GM23338 (cell line): Measurements from ENCODE around the gene EFCAB10. TPM values are rescaled to one million over a fixed set of nuclear protein-coding genes. Genes with fewer than 3 reads are reported as not detected.
A peak's percentile ranks its signal among the peaks of the same experiment; 100 is the strongest.

Experiments
- ATAC-seq: fragments of 200-7000 bp; cut with Tn5 transposase; 3 replicates; pipeline ENCODE4 v1.9.1; 2020
- DNase-seq: peaks from one replicate; pipeline ENCODE4 v3.0.0-alpha.2; 2015; ENCODE audit warnings: low spot score
- H2AFZ ChIP-seq: fragments of 200-600 bp; sonication (generic); 2 replicates; pipeline ENCODE4 v1.8.0; 2016; ENCODE audit warnings: antibody characterized with exemption, mild to moderate bottlenecking, moderate library complexity
- H3F3A ChIP-seq: fragments of 200-600 bp; sonication (generic); replicated peaks from 2 replicates; pipeline ENCODE4 v1.8.0; 2017; ENCODE audit warnings: antibody characterized with exemption, mixed run types, low read depth
- H3K27ac ChIP-seq: fragments of 200-600 bp; sonication (generic); 2 replicates; pipeline ENCODE4 v1.6.1; 2016; ENCODE audit warnings: low read depth
- H3K27me3 ChIP-seq: fragments of 200-600 bp; sonication (generic); 2 replicates; pipeline ENCODE4 v1.8.0; 2016; ENCODE audit warnings: mild to moderate bottlenecking, mixed run types, moderate library complexity; ENCODE audit not compliant: insufficient read depth
- H3K36me3 ChIP-seq: fragments of 200-600 bp; sonication (generic); 2 replicates; pipeline ENCODE4 v1.8.0; 2016; ENCODE audit warnings: mild to moderate bottlenecking; ENCODE audit not compliant: insufficient read depth
- H3K4me1 ChIP-seq: fragments of 200-600 bp; sonication (generic); 2 replicates; pipeline ENCODE4 v1.8.0; 2016; ENCODE audit warnings: mild to moderate bottlenecking, moderate library complexity; ENCODE audit not compliant: insufficient read depth
- H3K4me2 ChIP-seq: fragments of 200-600 bp; sonication (generic); 2 replicates; pipeline ENCODE4 v1.7.1; 2017; ENCODE audit warnings: mixed run types
- H3K4me3 ChIP-seq: fragments of 200-600 bp; sonication (generic); 2 replicates; pipeline ENCODE4 v1.6.1; 2016; ENCODE audit warnings: mixed run types
- H3K79me2 ChIP-seq: fragments of 200-600 bp; sonication (generic); replicated peaks from 2 replicates; pipeline ENCODE4 v1.8.0; 2017; ENCODE audit warnings: mild to moderate bottlenecking; ENCODE audit not compliant: insufficient read depth
- H3K9me2 ChIP-seq: fragments of 200-600 bp; sonication (generic); 2 replicates; pipeline ENCODE4 v1.8.0; 2017; ENCODE audit not compliant: insufficient read depth
- H4K20me1 ChIP-seq: fragments of 200-600 bp; sonication (generic); replicated peaks from 2 replicates; pipeline ENCODE4 v1.8.0; 2017; ENCODE audit warnings: mild to moderate bottlenecking; ENCODE audit not compliant: insufficient read depth
- H3K27ac Mint-ChIP-seq: 2 replicates; pipeline ENCODE4 v1.8.0; 2020; ENCODE audit warnings: inconsistent platforms, mild to moderate bottlenecking, moderate library complexity, mixed read lengths
- H3K27me3 Mint-ChIP-seq: 3 replicates; pipeline ENCODE4 v1.8.0; 2022; ENCODE audit warnings: low read depth, mild to moderate bottlenecking, moderate library complexity, mixed read lengths, inconsistent platforms; ENCODE audit not compliant: insufficient read depth, poor library complexity
- H3K36me3 Mint-ChIP-seq: 3 replicates; pipeline ENCODE4 v1.8.0; 2021; ENCODE audit warnings: low read depth, mild to moderate bottlenecking, inconsistent platforms, moderate library complexity, mixed read lengths
- H3K4me1 Mint-ChIP-seq: 3 replicates; pipeline ENCODE4 v1.8.0; 2020; ENCODE audit warnings: mild to moderate bottlenecking, inconsistent platforms, mixed read lengths
- H3K4me3 Mint-ChIP-seq: 3 replicates; pipeline ENCODE4 v1.8.0; 2021; ENCODE audit warnings: moderate library complexity, mild to moderate bottlenecking, inconsistent platforms, mixed read lengths
- H3K9me3 Mint-ChIP-seq: 3 replicates; pipeline ENCODE4 v1.8.0; 2020; ENCODE audit warnings: moderate library complexity, mild to moderate bottlenecking, inconsistent platforms, mixed read lengths
- CREB1 ChIP-seq: fragments of 250-450 bp; sonication (Bioruptor Pico); IDR thresholded peaks from 2 replicates; pipeline ENCODE4 v1.5.0; 2020; ENCODE audit warnings: low read depth, mild to moderate bottlenecking, moderate library complexity
- EZH2 ChIP-seq: fragments of 200-600 bp; sonication (generic); IDR thresholded peaks from one replicate; pipeline ENCODE4 v1.8.0; 2017; ENCODE audit warnings: antibody characterized with exemption, mild to moderate bottlenecking, low read depth; ENCODE audit not compliant: unreplicated experiment
- EZH2phosphoT487 ChIP-seq: fragments of 200-600 bp; sonication (generic); IDR thresholded peaks from one replicate; pipeline ENCODE4 v1.8.1; 2018; ENCODE audit warnings: antibody characterized with exemption; ENCODE audit not compliant: unreplicated experiment
- JUNB ChIP-seq: IDR thresholded peaks from one replicate; pipeline ENCODE4 v1.6.1; 2016; ENCODE audit warnings: antibody characterized with exemption; ENCODE audit not compliant: unreplicated experiment
- NANOG ChIP-seq: IDR thresholded peaks from 2 replicates; pipeline ENCODE4 v1.6.1; 2016; ENCODE audit warnings: antibody characterized with exemption, borderline replicate concordance
- POLR2AphosphoS5 ChIP-seq: IDR thresholded peaks from 2 replicates; pipeline ENCODE4 v1.6.1; 2016; ENCODE audit warnings: antibody characterized with exemption, low read depth
- STAT1 ChIP-seq: IDR thresholded peaks from one replicate; pipeline ENCODE4 v1.6.1; 2016; ENCODE audit warnings: antibody characterized with exemption; ENCODE audit not compliant: unreplicated experiment
- ZNF114 ChIP-seq: fragments of 250-450 bp; sonication (Bioruptor Pico); IDR thresholded peaks from 2 replicates; pipeline ENCODE4 v1.5.0; 2020; ENCODE audit warnings: mild to moderate bottlenecking, moderate library complexity
- ZNF331 ChIP-seq: fragments of 250-450 bp; sonication (Bioruptor Pico); IDR thresholded peaks from 2 replicates; pipeline ENCODE4 v1.5.0; 2020; ENCODE audit warnings: low read depth, mild to moderate bottlenecking, moderate library complexity
- polyA plus RNA-seq: library from polyadenylated mRNA; unstranded; fragments of >200 nt; fragmentation: Nextera tagmentation; extraction: Ambion mirVana; gene quantifications from 2 replicates; pipeline ENCODE4 v1.2.1, GENCODE V29; 2016
- total RNA-seq: library from RNA; depleted of rRNA; stranded (reverse); fragments of >200 nt; shearing (Covaris generic); gene quantifications from 2 replicates; pipeline ENCODE4 v1.2.3, GENCODE V29; 2014
- TF ChIP-seq, protein P1 (sequence below), 2 experiments: fragments of 200-600 bp in 1 of 2; sonication (generic) in 1 of 2; conservative IDR thresholded peaks; 2 replicates each; pipeline versions ENCODE4 v1.5.1 to v1.6.1; 2016 to 2017; ENCODE audit warnings: antibody characterized with exemption in 2 of 2, low read depth in 2 of 2, mild to moderate bottlenecking in 2 of 2, moderate library complexity in 1 of 2
- TF ChIP-seq, protein P2 (sequence below): IDR thresholded peaks from 2 replicates; pipeline ENCODE4 v1.6.1; 2016; ENCODE audit warnings: antibody characterized with exemption
- TF ChIP-seq, protein P3 (sequence below): IDR thresholded peaks from one replicate; pipeline ENCODE4 v1.6.1; 2018; ENCODE audit warnings: antibody characterized with exemption; ENCODE audit not compliant: unreplicated experiment
- TF ChIP-seq, protein P4 (sequence below): fragments of 250-450 bp; sonication (Bioruptor Pico); IDR thresholded peaks from 2 replicates; pipeline ENCODE4 v1.5.0; 2020; ENCODE audit warnings: mild to moderate bottlenecking, moderate library complexity

Gene EFCAB10
- total and polyA plus RNA-seq, 2 experiments from 2014 or later, result 4.7 to 10.3 TPM

DNA sequence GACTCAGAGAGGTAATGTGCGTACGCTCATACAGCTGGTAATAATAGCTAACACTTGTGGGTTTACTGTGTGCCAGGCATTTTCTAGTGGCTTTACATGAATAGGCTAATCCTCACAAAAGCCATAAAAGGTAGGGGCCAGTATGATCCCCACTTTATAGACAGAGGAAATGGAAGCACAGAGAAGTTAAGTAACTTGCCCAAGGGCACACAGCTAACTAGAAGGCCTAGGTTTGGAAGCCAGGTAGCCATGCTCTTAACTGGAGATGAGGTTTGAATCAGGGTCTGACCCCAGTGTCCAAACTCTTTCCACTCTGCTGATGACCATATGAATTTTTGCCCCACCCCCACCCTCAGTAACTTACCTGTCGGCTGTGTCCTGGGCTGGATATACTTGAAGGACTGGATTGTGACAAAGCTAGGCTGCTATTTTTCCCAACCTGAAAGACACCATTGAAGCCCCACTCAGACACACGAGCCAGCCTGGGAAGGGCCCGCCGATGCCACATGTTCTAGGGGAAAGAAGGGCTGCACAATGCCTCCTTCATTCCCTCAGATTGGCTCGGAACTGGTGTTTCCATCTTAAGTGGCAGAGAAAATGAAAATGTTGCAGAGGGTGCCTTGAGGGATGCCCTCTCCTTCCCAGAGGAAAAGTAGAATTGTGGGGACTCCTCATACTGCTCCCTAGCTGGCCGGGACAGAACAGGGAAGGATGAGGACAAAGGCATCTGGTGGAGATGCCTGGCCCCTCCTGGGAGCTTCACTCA lies 29.1 kb upstream of the EFCAB10 start:
- Histone ChIP-seq H3K79me2 (no peaks in the 10 kb centered on the region), H3K36me3 (peaks cover 3% of the 10 kb centered on the region; the same call in 1 of the 2 replicates), H3K4me1 (peaks cover 9% of the 10 kb centered on the region; the same call in 1 of the 2 replicates), H3K27me3 (no peaks in the 10 kb centered on the region), H3F3A (peaks cover 2% of the 10 kb centered on the region; the same call in 1 of the 2 replicates), H2AFZ (no peak overlapping the region), H3K4me3 (no peak overlapping the region), H4K20me1 (0 out of 2 replicates have a peak, but pooled peaks cover 7% of the 10 kb centered on the region), H3K27ac (0 out of 2 replicates have a peak overlapping the region, but pooled peaks have one; percentile 55), H3K4me2 (no peak overlapping the region), H3K9me2 (no peaks in the 10 kb centered on the region)
- no peaks in the 10 kb centered on the region for H3K9me3 Mint-ChIP-seq
- DNase-seq, result no peak
- no peak for TF ChIP-seq EZH2phosphoT487
- TF ChIP-seq ZNF114, result no peak
- TF ChIP-seq, protein P1, sequence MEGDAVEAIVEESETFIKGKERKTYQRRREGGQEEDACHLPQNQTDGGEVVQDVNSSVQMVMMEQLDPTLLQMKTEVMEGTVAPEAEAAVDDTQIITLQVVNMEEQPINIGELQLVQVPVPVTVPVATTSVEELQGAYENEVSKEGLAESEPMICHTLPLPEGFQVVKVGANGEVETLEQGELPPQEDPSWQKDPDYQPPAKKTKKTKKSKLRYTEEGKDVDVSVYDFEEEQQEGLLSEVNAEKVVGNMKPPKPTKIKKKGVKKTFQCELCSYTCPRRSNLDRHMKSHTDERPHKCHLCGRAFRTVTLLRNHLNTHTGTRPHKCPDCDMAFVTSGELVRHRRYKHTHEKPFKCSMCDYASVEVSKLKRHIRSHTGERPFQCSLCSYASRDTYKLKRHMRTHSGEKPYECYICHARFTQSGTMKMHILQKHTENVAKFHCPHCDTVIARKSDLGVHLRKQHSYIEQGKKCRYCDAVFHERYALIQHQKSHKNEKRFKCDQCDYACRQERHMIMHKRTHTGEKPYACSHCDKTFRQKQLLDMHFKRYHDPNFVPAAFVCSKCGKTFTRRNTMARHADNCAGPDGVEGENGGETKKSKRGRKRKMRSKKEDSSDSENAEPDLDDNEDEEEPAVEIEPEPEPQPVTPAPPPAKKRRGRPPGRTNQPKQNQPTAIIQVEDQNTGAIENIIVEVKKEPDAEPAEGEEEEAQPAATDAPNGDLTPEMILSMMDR (conservative IDR thresholded peaks at IDR 0.05; ENCODE audit: low read depth in 2 of 2), result no peak
- TF ChIP-seq CREB1, result no peak
- no peak for TF ChIP-seq NANOG
- TF ChIP-seq, protein P2, sequence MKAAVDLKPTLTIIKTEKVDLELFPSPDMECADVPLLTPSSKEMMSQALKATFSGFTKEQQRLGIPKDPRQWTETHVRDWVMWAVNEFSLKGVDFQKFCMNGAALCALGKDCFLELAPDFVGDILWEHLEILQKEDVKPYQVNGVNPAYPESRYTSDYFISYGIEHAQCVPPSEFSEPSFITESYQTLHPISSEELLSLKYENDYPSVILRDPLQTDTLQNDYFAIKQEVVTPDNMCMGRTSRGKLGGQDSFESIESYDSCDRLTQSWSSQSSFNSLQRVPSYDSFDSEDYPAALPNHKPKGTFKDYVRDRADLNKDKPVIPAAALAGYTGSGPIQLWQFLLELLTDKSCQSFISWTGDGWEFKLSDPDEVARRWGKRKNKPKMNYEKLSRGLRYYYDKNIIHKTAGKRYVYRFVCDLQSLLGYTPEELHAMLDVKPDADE, result no peak
- TF ChIP-seq, protein P3, sequence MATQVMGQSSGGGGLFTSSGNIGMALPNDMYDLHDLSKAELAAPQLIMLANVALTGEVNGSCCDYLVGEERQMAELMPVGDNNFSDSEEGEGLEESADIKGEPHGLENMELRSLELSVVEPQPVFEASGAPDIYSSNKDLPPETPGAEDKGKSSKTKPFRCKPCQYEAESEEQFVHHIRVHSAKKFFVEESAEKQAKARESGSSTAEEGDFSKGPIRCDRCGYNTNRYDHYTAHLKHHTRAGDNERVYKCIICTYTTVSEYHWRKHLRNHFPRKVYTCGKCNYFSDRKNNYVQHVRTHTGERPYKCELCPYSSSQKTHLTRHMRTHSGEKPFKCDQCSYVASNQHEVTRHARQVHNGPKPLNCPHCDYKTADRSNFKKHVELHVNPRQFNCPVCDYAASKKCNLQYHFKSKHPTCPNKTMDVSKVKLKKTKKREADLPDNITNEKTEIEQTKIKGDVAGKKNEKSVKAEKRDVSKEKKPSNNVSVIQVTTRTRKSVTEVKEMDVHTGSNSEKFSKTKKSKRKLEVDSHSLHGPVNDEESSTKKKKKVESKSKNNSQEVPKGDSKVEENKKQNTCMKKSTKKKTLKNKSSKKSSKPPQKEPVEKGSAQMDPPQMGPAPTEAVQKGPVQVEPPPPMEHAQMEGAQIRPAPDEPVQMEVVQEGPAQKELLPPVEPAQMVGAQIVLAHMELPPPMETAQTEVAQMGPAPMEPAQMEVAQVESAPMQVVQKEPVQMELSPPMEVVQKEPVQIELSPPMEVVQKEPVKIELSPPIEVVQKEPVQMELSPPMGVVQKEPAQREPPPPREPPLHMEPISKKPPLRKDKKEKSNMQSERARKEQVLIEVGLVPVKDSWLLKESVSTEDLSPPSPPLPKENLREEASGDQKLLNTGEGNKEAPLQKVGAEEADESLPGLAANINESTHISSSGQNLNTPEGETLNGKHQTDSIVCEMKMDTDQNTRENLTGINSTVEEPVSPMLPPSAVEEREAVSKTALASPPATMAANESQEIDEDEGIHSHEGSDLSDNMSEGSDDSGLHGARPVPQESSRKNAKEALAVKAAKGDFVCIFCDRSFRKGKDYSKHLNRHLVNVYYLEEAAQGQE, result no peak
- TF ChIP-seq, protein P4, sequence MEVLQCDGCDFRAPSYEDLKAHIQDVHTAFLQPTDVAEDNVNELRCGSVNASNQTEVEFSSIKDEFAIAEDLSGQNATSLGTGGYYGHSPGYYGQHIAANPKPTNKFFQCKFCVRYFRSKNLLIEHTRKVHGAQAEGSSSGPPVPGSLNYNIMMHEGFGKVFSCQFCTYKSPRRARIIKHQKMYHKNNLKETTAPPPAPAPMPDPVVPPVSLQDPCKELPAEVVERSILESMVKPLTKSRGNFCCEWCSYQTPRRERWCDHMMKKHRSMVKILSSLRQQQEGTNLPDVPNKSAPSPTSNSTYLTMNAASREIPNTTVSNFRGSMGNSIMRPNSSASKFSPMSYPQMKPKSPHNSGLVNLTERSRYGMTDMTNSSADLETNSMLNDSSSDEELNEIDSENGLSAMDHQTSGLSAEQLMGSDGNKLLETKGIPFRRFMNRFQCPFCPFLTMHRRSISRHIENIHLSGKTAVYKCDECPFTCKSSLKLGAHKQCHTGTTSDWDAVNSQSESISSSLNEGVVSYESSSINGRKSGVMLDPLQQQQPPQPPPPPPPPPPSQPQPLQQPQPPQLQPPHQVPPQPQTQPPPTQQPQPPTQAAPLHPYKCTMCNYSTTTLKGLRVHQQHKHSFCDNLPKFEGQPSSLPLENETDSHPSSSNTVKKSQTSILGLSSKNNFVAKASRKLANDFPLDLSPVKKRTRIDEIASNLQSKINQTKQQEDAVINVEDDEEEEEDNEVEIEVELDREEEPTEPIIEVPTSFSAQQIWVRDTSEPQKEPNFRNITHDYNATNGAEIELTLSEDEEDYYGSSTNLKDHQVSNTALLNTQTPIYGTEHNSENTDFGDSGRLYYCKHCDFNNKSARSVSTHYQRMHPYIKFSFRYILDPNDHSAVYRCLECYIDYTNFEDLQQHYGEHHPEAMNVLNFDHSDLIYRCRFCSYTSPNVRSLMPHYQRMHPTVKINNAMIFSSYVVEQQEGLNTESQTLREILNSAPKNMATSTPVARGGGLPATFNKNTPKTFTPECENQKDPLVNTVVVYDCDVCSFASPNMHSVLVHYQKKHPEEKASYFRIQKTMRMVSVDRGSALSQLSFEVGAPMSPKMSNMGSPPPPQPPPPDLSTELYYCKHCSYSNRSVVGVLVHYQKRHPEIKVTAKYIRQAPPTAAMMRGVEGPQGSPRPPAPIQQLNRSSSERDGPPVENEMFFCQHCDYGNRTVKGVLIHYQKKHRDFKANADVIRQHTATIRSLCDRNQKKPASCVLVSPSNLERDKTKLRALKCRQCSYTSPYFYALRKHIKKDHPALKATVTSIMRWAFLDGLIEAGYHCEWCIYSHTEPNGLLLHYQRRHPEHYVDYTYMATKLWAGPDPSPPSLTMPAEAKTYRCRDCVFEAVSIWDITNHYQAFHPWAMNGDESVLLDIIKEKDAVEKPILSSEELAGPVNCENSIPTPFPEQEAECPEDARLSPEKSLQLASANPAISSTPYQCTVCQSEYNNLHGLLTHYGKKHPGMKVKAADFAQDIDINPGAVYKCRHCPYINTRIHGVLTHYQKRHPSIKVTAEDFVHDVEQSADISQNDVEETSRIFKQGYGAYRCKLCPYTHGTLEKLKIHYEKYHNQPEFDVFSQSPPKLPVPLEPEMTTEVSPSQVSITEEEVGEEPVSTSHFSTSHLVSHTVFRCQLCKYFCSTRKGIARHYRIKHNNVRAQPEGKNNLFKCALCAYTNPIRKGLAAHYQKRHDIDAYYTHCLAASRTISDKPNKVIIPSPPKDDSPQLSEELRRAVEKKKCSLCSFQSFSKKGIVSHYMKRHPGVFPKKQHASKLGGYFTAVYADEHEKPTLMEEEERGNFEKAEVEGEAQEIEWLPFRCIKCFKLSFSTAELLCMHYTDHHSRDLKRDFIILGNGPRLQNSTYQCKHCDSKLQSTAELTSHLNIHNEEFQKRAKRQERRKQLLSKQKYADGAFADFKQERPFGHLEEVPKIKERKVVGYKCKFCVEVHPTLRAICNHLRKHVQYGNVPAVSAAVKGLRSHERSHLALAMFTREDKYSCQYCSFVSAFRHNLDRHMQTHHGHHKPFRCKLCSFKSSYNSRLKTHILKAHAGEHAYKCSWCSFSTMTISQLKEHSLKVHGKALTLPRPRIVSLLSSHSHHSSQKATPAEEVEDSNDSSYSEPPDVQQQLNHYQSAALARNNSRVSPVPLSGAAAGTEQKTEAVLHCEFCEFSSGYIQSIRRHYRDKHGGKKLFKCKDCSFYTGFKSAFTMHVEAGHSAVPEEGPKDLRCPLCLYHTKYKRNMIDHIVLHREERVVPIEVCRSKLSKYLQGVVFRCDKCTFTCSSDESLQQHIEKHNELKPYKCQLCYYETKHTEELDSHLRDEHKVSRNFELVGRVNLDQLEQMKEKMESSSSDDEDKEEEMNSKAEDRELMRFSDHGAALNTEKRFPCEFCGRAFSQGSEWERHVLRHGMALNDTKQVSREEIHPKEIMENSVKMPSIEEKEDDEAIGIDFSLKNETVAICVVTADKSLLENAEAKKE (CRISPR knock-in tag), result no peak
- TF ChIP-seq POLR2AphosphoS5, result no peak
- TF ChIP-seq ZNF331, result no peak
- no peak for TF ChIP-seq STAT1
- TF ChIP-seq JUNB, result no peak
- no peak for TF ChIP-seq EZH2
- H3K27ac Mint-ChIP-seq, result peak overlapping the region; percentile 32; the same call in 1 of the 2 replicates
- peaks cover 51% of the 10 kb centered on the region for H3K4me1 Mint-ChIP-seq
- H3K4me3 Mint-ChIP-seq, result no peak overlapping the region
- peaks cover 75% of the 10 kb centered on the region for H3K36me3 Mint-ChIP-seq
- peaks cover 15% of the 10 kb centered on the region for H3K27me3 Mint-ChIP-seq
- peak; percentile 34; the same call in 2 of the 3 replicates for ATAC-seq
